Cardiac muscle cell (in vitro differentiated cells and primary cell): ENCODE results near the gene EDIL3. TPM values are rescaled to one million over a fixed set of nuclear protein-coding genes. Genes with fewer than 3 reads are reported as not detected.
"Not testable (repeated sequence)": the region's sequence is repeated elsewhere in the genome, so short reads cannot be mapped to it uniquely, and the experiment has no call there.

Source experiments
- DNase-seq, 2 donors: peaks; one replicate each; pipeline versions ENCODE4 v3.0.0 to v3.0.0-alpha.2; 2010 to 2017; ENCODE audit warnings: low read depth in 1 of 2, low spot score in 1 of 2
- H3K27ac ChIP-seq: fragments of 200-600 bp; sonication (generic); 2 replicates; pipeline ENCODE4 v1.5.1; 2016
- H3K27me3 ChIP-seq: fragments of 200-600 bp; sonication (generic); 2 replicates; pipeline ENCODE4 v1.6.0; 2016; ENCODE audit warnings: control low read depth
- H3K36me3 ChIP-seq: fragments of 200-600 bp; sonication (generic); 2 replicates; pipeline ENCODE4 v1.5.1; 2016; ENCODE audit warnings: control low read depth
- H3K4me1 ChIP-seq: fragments of 200-600 bp; sonication (generic); 2 replicates; pipeline ENCODE4 v1.8.1; 2017; ENCODE audit warnings: low read depth, mild to moderate bottlenecking, mixed run types
- H3K4me3 ChIP-seq: fragments of 200-600 bp; sonication (generic); 2 replicates; pipeline ENCODE4 v1.5.1; 2016; ENCODE audit warnings: mild to moderate bottlenecking
- H3K9me3 ChIP-seq: fragments of 200-600 bp; sonication (generic); 2 replicates; pipeline ENCODE4 v1.5.1; 2017; ENCODE audit warnings: low read depth, mild to moderate bottlenecking, control low read depth
- polyA plus RNA-seq: library from polyadenylated mRNA; unstranded; fragments of >200 nt; fragmentation: Nextera tagmentation; extraction: Ambion mirVana; gene quantifications from 2 replicates; pipeline ENCODE4 v1.2.1, GENCODE V29; 2016
- total RNA-seq: library from RNA; depleted of rRNA; stranded (reverse); fragments of >200 nt; gene quantifications from 2 replicates; pipeline ENCODE4 v1.2.3, GENCODE V29; 2016
- TF ChIP-seq, protein P1 (sequence below): IDR thresholded peaks from 2 replicates; pipeline ENCODE4 v1.5.1; 2012; ENCODE audit warnings: low read depth, mild to moderate bottlenecking, low read length

EDIL3 gene
- total and polyA plus RNA-seq, 2 experiments from 2014 or later, result 7.2 to 7.7 TPM

DNA sequence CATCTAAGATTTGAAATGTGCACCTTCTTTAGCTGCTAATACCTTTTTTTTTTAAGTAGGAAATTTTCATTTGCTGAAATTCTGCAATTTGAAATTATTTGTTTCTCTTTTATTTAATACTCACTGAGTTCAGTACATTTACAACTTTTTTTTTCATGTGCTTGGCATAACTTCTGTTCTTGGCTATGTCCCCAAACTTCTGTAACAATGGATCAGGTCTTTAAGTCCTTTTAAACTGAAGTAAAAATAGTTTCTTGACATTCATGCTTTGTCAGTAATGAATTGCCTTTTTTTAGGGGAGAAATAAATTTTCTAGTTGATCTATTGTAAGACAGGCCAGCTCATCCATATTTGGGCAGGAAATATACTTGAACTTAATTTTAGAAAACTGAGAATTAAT lies 41.5 kb downstream of the EDIL3 start:
- Histone ChIP-seq H3K4me3 (no peak overlapping the region), H3K27ac (no peak overlapping the region), H3K36me3 (no peaks in the 10 kb centered on the region), H3K27me3 (no peaks in the 10 kb centered on the region), H3K4me1 (no peaks in the 10 kb centered on the region), H3K9me3 (no peaks in the 10 kb centered on the region)
- TF ChIP-seq, protein P1, sequence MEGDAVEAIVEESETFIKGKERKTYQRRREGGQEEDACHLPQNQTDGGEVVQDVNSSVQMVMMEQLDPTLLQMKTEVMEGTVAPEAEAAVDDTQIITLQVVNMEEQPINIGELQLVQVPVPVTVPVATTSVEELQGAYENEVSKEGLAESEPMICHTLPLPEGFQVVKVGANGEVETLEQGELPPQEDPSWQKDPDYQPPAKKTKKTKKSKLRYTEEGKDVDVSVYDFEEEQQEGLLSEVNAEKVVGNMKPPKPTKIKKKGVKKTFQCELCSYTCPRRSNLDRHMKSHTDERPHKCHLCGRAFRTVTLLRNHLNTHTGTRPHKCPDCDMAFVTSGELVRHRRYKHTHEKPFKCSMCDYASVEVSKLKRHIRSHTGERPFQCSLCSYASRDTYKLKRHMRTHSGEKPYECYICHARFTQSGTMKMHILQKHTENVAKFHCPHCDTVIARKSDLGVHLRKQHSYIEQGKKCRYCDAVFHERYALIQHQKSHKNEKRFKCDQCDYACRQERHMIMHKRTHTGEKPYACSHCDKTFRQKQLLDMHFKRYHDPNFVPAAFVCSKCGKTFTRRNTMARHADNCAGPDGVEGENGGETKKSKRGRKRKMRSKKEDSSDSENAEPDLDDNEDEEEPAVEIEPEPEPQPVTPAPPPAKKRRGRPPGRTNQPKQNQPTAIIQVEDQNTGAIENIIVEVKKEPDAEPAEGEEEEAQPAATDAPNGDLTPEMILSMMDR, result no peak
- DNase-seq, result peak in 1 of 2 donors; percentile 33

DNA sequence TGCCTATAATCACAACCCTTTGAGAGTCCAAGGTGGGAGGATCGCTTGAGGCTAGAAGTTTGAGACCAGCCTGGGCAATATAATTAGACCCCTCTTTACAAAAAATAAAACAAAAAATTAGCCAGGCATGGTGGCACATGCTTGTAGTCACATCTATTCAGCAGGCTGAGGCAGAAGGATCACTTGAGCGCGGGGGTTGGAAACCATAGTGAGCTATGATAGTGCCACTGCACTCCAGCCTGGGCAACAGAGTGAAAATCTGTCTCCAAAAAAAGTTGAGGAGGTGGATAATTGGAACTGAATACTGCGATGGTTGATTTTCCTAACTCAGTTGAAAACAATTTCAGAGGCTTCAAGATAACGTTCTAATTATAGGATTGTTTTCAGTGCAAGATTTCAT lies 52.6 kb downstream of the EDIL3 start:
- Histone ChIP-seq H3K27me3 (no peaks in the 10 kb centered on the region), H3K27ac (no peak overlapping the region), H3K9me3 (no peaks in the 10 kb centered on the region), H3K36me3 (no peaks in the 10 kb centered on the region), H3K4me1 (peaks cover 7% of the 10 kb centered on the region), H3K4me3 (no peak overlapping the region)
- TF ChIP-seq, protein P1, result no peak
- no peak for DNase-seq

DNA sequence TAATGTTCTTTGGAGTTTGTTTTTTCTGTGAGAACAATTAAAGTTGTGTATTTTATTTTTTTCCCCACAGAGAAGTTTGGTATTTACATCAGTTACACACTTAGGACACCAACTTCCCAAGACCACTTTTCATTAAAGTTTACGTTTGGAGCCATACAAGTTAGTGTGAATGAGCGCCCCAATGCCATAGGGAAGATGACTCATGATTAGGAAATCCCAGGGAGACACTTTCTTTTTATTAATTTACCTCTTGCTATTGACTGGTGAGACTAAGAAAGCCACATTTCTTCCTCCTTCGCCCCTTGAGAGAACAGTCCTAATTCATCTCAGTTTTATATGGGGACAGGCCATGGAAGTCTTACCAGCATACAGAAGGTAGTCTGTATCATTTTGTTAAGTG lies 57.1 kb downstream of the EDIL3 start:
- H3K4me1 ChIP-seq, result peaks cover 5% of the 10 kb centered on the region
- H3K9me3 ChIP-seq, result no peaks in the 10 kb centered on the region
- H3K27ac ChIP-seq, result no peak overlapping the region
- H3K4me3 ChIP-seq, result no peak overlapping the region
- H3K36me3 ChIP-seq, result no peaks in the 10 kb centered on the region
- no peak for DNase-seq
- TF ChIP-seq, protein P1, result no peak
- H3K27me3 ChIP-seq, result no peaks in the 10 kb centered on the region

DNA sequence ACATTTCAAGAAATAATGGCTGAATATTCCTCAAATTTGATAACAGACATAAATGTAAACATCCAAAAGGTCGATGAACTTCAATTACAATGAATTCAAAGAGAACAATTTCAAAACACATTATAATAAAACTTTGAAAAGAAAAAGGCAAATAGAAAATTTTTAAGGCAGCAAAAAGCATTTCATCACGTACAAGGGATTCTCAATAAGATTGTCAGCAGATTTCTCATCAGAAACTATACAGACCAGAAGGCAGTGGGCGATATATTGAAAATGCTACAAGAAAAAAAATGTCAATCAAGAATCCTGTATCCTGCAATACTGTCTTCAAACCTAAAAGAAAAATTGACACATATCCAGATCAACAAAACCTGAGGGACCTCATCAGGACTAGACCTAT lies 62.0 kb downstream of the EDIL3 start:
- DNase-seq, result no peak
- TF ChIP-seq, protein P1, result no peak

DNA sequence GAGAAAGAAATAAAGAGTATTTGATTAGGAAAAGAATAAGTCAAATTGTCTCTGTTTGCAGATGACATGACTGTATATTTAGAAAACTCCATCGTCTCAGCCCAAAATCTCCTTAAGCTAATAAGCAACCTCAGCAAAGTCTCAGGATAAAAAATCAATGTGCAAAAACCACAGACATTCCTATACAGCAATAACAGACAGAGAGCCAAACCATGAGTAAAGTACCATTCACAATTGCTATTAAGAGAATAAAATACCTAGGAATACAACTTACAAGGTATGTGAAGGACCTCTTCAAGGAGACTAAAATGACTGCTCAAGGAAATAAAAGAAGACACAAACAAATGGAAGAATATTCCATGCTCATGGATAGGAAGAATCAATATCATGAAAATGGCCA lies 66.9 kb downstream of the EDIL3 start:
- not testable (repeated sequence) for H3K27ac ChIP-seq, DNase-seq, H3K4me3 ChIP-seq, H3K27me3 ChIP-seq, H3K9me3 ChIP-seq, H3K4me1 ChIP-seq, H3K36me3 ChIP-seq

More for the DNA sequence above, 62.0 kb downstream of the EDIL3 start:
- Histone ChIP-seq H3K4me3 (no peak overlapping the region), H3K4me1 (no peaks in the 10 kb centered on the region), H3K27me3 (no peaks in the 10 kb centered on the region), H3K9me3 (no peaks in the 10 kb centered on the region), H3K36me3 (no peaks in the 10 kb centered on the region), H3K27ac (no peak overlapping the region)

DNA sequence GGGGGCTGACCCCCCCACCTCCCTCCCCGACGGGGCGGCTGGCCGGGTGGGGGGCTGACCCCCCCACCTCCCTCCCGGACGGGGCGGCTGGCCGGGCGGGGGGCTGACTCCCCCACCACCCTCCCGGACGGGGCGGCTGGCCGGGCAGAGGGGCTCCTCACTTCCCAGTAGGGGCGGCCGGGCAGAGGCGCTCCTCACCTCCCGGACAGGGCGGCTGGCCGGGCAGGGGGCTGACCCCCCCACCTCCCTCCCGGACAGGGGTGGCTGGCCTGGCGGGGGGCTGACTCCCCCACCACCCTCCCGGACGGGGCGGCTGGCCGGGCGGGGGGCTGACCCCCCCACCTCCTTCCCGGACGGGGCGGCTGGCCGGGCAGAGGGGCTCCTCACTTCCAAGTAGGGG lies 72.4 kb downstream of the EDIL3 start:
- not testable (repeated sequence) for H3K4me1 ChIP-seq, H3K4me3 ChIP-seq, DNase-seq, H3K36me3 ChIP-seq, H3K27me3 ChIP-seq, H3K9me3 ChIP-seq, H3K27ac ChIP-seq

DNA sequence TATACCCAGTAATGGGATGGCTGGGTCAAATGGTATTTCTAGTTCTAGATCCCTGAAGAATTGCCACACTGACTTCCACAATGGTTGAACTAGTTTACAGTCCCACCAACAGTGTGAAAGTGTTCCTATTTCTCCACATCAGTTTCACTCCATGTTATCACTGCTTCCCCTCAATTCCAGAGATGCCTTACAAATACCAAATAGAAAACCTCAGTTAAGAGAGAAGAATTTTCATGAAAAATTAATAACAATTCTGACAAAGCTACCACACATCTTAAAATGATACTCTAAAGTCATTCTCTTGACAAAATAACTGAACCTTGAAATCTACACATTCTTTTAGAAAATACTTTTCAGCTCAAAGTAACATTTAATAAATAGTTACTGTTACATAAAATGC lies 74.8 kb downstream of the EDIL3 start:
- not testable (repeated sequence) for H3K36me3 ChIP-seq, H3K9me3 ChIP-seq, H3K27me3 ChIP-seq, DNase-seq, H3K4me1 ChIP-seq, H3K27ac ChIP-seq, H3K4me3 ChIP-seq
